Gastrocnemius medialis (tissue), 4 donors: ENCODE measurements around the gene GRID2. TPM values are rescaled to one million over a fixed set of nuclear protein-coding genes. Genes with fewer than 3 reads are reported as not detected.

ENCODE experiments used
- ATAC-seq, 2 donors: fragments of 150-250 bp; one replicate each; pipeline ENCODE4 v1.9.1; 2016
- DNase-seq, 2 donors: peaks; one replicate each; pipeline ENCODE4 v3.0.0-alpha.2; 2019
- H3K27ac ChIP-seq, 4 donors: fragments of 200-600 bp; sonication (generic); 1 replicate in 1 of 4; 2 replicates in 3 of 4; pipeline ENCODE4 v1.5.1; 2016 to 2018; ENCODE audit warnings: mild to moderate bottlenecking in 2 of 4, moderate library complexity in 1 of 4
- H3K27me3 ChIP-seq, 3 donors: fragments of 200-600 bp; sonication (generic) in 2 of 3; 1 replicate in 1 of 3; 2 replicates in 2 of 3; pipeline versions ENCODE4 v1.5.1 to v1.6.0; 2016 to 2019; ENCODE audit warnings: mild to moderate bottlenecking in 1 of 3, moderate library complexity in 1 of 3
- H3K36me3 ChIP-seq, 2 donors: fragments of 200-600 bp; sonication (generic) in 1 of 2; one replicate each; pipeline ENCODE4 v1.5.1; 2017 to 2018
- H3K4me1 ChIP-seq, 2 donors: fragments of 200-600 bp; sonication (generic) in 1 of 2; one replicate each; pipeline ENCODE4 v1.5.1; 2016 to 2017; ENCODE audit warnings: mild to moderate bottlenecking in 2 of 2
- H3K4me3 ChIP-seq, 4 donors: fragments of 200-600 bp; sonication (generic) in 3 of 4; 1 replicate in 1 of 4; 2 replicates in 3 of 4; pipeline ENCODE4 v1.5.1; 2016 to 2019; ENCODE audit warnings: mild to moderate bottlenecking in 2 of 4
- H3K9me3 ChIP-seq, 3 donors: fragments of 200-600 bp; sonication (generic) in 2 of 3; 1 replicate in 1 of 3; 2 replicates in 2 of 3; pipeline ENCODE4 v1.5.1; 2016 to 2019
- POLR2A ChIP-seq, 2 donors: fragments of 450-650 bp; IDR thresholded peaks; one replicate each; pipeline ENCODE4 v1.6.1; 2017; ENCODE audit warnings: antibody characterized with exemption in 2 of 2, mild to moderate bottlenecking in 2 of 2, moderate library complexity in 2 of 2
- in situ Hi-C, 4 donors: fragments of 200-750 bp; cut with MboI; loops; one replicate each; pipeline versions ENCODE4 v1.15.0 to v1.8.0; 2017; ENCODE audit warnings: low sequenced_read_pairs in 4 of 4
- intact Hi-C: fragments of 100-400 bp; cut with DNase I; formaldehyde crosslinking; loops from one replicate; pipeline ENCODE4 v1.15.1; 2023; ENCODE audit warnings: low total_unique reads
- total RNA-seq, 4 donors: library from RNA; depleted of rRNA; stranded (reverse); fragments of >200 nt; gene quantifications; one replicate each; pipeline versions ENCODE4 v1.1.0 to v1.2.3, GENCODE V29; 2016
- TF ChIP-seq, protein P1 (sequence below), 5 experiments: fragments of 450-650 bp in 3 of 5; fragments of 200-600 bp in 2 of 5; sonication (generic) in 2 of 5; IDR thresholded peaks in 4 of 5; conservative IDR thresholded peaks in 1 of 5; 1 replicate in 4 of 5; 2 replicates in 1 of 5; pipeline ENCODE4 v1.5.1; 2016 to 2019; ENCODE audit warnings: antibody characterized with exemption in 5 of 5, mild to moderate bottlenecking in 3 of 5, moderate library complexity in 3 of 5

The GRID2 gene
- total RNA-seq, 4 donors from 2014 or later = not detected

DNA sequence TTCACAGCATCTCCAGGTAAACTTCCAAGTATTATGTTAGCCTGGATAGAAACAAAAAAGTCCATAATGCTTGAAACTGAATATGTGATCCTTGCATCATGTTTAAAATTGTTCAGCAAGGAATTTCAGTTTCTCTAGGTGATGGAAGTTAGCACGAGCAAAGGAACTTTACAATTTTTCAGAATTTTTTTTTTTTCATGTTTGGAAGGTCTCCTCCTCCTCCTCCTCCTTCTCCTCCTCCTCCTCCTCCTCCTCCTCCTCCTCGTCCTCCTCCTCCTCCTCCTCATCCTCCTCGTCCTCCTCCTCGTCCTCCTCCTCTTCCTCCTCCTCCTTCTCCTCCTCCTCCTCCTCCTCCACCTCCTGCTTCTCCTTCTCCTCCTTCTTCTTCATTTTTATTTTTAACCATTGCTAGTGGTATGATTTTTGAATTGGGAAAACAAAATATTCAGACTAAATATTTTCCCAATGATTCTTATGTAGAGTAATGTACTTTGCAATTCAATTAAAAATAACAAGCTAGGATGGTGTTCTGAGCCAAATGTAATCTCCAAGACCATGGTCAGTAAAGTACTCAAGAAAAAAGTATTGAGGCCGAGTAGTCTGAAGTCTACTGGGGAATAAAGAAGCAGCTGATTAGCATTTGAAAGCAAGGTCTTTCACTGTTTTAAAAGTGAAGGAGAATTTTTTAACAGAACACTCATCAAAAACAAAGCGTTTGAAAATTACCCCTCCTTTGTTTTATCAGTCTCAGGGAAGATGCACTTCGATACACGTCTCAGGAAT, 1103.9 kb downstream of the GRID2 start:
- no peak overlapping the region for H3K4me3 ChIP-seq
- no peaks in the 10 kb centered on the region for H3K9me3 ChIP-seq
- TF ChIP-seq POLR2A (IDR thresholded peaks at IDR 0.05) = no peak
- TF ChIP-seq, protein P1, sequence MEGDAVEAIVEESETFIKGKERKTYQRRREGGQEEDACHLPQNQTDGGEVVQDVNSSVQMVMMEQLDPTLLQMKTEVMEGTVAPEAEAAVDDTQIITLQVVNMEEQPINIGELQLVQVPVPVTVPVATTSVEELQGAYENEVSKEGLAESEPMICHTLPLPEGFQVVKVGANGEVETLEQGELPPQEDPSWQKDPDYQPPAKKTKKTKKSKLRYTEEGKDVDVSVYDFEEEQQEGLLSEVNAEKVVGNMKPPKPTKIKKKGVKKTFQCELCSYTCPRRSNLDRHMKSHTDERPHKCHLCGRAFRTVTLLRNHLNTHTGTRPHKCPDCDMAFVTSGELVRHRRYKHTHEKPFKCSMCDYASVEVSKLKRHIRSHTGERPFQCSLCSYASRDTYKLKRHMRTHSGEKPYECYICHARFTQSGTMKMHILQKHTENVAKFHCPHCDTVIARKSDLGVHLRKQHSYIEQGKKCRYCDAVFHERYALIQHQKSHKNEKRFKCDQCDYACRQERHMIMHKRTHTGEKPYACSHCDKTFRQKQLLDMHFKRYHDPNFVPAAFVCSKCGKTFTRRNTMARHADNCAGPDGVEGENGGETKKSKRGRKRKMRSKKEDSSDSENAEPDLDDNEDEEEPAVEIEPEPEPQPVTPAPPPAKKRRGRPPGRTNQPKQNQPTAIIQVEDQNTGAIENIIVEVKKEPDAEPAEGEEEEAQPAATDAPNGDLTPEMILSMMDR (IDR thresholded peaks at IDR 0.05 in 4 of 5, conservative IDR thresholded peaks at IDR 0.05 in 1 of 5) = no peak
- H3K27ac ChIP-seq = no peak overlapping the region
- in situ Hi-C loops = no loop called here
- intact Hi-C loops = no loop called here
- no peaks in the 10 kb centered on the region for H3K36me3 ChIP-seq
- no peak for ATAC-seq
- no peaks in the 10 kb centered on the region for H3K27me3 ChIP-seq
- no peak for DNase-seq
- H3K4me1 ChIP-seq = no peaks in the 10 kb centered on the region

GRCh38 chr4:93409035-93409434, 1105.3 kb downstream of the GRID2 start:
- no peaks in the 10 kb centered on the region for H3K36me3 ChIP-seq
- H3K4me1 ChIP-seq = no peaks in the 10 kb centered on the region
- no peaks in the 10 kb centered on the region for H3K9me3 ChIP-seq
- ATAC-seq (no peak), DNase-seq (no peak)
- H3K27ac ChIP-seq = no peak overlapping the region
- intact Hi-C loops (no loop called here), in situ Hi-C loops (no loop called here)
- TF ChIP-seq POLR2A (IDR thresholded peaks at IDR 0.05) = no peak
- TF ChIP-seq, protein P1 (IDR thresholded peaks at IDR 0.05 in 4 of 5, conservative IDR thresholded peaks at IDR 0.05 in 1 of 5) = no peak
- H3K4me3 ChIP-seq = no peak overlapping the region
- no peaks in the 10 kb centered on the region for H3K27me3 ChIP-seq

DNA sequence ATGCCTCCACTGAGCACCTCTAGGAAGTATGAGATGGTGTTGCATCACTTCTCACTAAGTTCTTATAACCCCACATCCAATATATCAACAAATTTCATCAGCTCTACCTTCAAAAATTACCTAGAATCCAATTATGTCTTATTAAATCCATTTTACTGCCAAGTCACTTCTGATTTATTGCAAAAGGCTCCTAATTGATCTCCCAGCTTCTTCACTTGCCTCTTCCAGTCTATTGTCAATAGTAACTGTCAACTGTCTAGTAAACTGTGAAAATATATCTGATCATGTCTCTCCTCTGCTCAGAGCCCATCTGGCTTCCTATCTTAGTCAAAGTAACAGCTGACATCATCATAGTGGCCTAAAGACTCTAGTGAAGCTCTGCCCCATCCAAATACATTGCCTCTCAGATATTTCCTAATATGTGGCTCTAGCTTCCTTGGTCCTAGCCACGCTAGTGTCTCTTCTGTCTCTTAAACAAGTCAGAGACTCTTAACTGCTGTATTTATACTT, 1110.3 kb downstream of the GRID2 start:
- Histone ChIP-seq H3K27ac (no peak overlapping the region), H3K9me3 (no peaks in the 10 kb centered on the region), H3K4me1 (no peaks in the 10 kb centered on the region), H3K27me3 (no peaks in the 10 kb centered on the region), H3K4me3 (no peak overlapping the region), H3K36me3 (no peaks in the 10 kb centered on the region)
- intact Hi-C loops = no loop called here
- no peak for TF ChIP-seq POLR2A (IDR thresholded peaks at IDR 0.05)
- TF ChIP-seq, protein P1 (IDR thresholded peaks at IDR 0.05 in 4 of 5, conservative IDR thresholded peaks at IDR 0.05 in 1 of 5) = no peak
- in situ Hi-C loops = no loop called here
- ATAC-seq (no peak), DNase-seq (no peak)

GRCh38 chr4:93416344-93417128, 1112.8 kb downstream of the GRID2 start:
- no peak for ATAC-seq
- Histone ChIP-seq H3K27me3 (no peaks in the 10 kb centered on the region), H3K4me3 (no peak overlapping the region), H3K27ac (no peak overlapping the region), H3K9me3 (no peaks in the 10 kb centered on the region), H3K36me3 (no peaks in the 10 kb centered on the region), H3K4me1 (no peaks in the 10 kb centered on the region)
- intact Hi-C loops (no loop called here), in situ Hi-C loops (no loop called here)
- TF ChIP-seq, protein P1 (IDR thresholded peaks at IDR 0.05 in 4 of 5, conservative IDR thresholded peaks at IDR 0.05 in 1 of 5) = no peak
- no peak for TF ChIP-seq POLR2A (IDR thresholded peaks at IDR 0.05)
- DNase-seq = no peak
